ENCODE measurements around the gene PITRM1. TPM values are rescaled to one million over a fixed set of nuclear protein-coding genes. Genes with fewer than 3 reads are reported as not detected.

PITRM1 gene
- polyA plus RNA-seq, 1 of the 3 experiments (the other 2 are of a cell fraction), result 79.6 TPM

DNA sequence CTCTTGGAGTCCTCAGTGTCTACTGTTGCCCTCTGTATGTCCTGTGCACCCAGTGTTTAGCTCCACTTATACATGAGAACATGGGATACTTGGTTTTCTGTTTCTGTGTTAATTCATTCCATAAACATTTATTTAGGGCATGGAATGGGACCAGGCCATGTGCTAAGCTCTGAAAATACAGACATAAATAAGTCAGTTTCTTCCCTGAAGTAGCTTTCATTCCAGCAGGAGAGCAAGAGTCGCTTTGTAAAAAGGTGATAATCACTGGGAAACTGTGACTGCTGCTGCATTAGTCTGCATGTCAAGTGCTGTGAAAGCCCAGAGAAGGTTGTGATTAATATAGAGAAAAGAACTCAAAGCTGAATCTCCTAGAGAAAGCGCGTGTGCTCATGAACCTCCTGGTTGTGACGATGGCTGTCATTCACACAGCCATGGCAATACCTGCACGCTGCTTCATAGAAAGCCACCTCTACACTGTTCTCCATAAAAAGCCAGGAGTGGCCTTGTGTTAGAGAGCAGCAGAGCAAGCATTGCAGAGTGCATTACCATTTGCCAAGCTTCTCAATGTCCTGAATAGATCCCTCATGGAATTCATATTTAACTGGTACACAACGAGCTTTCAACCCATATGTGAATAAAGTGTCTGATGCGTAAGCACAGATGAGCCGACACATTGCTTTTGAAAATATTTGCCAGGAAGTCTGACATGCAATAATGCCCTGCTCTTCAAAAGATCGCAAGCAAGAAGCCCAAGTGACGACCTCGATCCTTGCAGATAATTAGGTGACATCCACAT is 30.6 kb upstream of the PITRM1 start:
- H3K4me2 ChIP-seq, result no peak overlapping the region
- no peaks in the 10 kb centered on the region for H3K27me3 ChIP-seq (ENCODE audit: insufficient read depth)
- ChIA-PET POLR2A (no interaction called here), CTCF (interaction anchor here (0.7 to 1.4 kb wide), 3 partner anchors 10 to 1567 kb away, joined by 3 to 4 read pairs (median 3); no protein-coding TSS in a partner anchor)
- H3K9me3 ChIP-seq, result no peaks in the 10 kb centered on the region
- H3K9me2 ChIP-seq, result no peaks in the 10 kb centered on the region
- TF ChIP-seq EP300 (IDR thresholded peaks at IDR 0.05; ENCODE audit: borderline replicate concordance in 1 of 2, low read depth in 1 of 2, low read length in 1 of 2) (no peak), GABPA (IDR thresholded peaks at IDR 0.05; ENCODE audit: low read depth) (no peak), GATA2 (CRISPR knock-in tag; IDR thresholded peaks at IDR 0.05) (no peak), ELF1 (IDR thresholded peaks at IDR 0.05) (no peak), MEF2A (IDR thresholded peaks at IDR 0.05; ENCODE audit: borderline replicate concordance, low read depth) (no peak), USF2 (IDR thresholded peaks at IDR 0.05; ENCODE audit: borderline replicate concordance, low read depth, low read length) (no peak), RAD21 (IDR thresholded peaks at IDR 0.05; ENCODE audit: low read length) (no peak), NFIC (IDR thresholded peaks at IDR 0.05; ENCODE audit: borderline replicate concordance) (no peak)
- H3K4me3 ChIP-seq (ENCODE audit: low read depth in 2 of 2, low read length in 1 of 2), result no peak overlapping the region
- H3K4me1 ChIP-seq (ENCODE audit: control insufficient read depth in 1 of 2, insufficient read depth in 2 of 2, low read depth in 1 of 2, low read length in 1 of 2), result 0 out of 4 replicates have a peak, but pooled peaks cover 0 to 1% of the 10 kb centered on the region in 2 experiments
- no peaks in the 10 kb centered on the region for H3K36me3 ChIP-seq (replicated peaks in 1 of 2; ENCODE audit: control insufficient read depth in 1 of 2, insufficient read depth in 2 of 2, low read length in 1 of 2)
- H3K27ac ChIP-seq (ENCODE audit: low read depth in 2 of 2, low read length in 1 of 2), result no peak overlapping the region
- H3K9ac ChIP-seq, result no peak overlapping the region
- 90% methylated on average over 9 of the region's 11 CpGs for WGBS (ENCODE audit: low lambda C conversion rate)
- no peaks in the 10 kb centered on the region for H4K20me1 ChIP-seq (ENCODE audit: insufficient read depth)
- H3K79me2 ChIP-seq (ENCODE audit: insufficient read depth), result no peaks in the 10 kb centered on the region
- peaks cover 6% of the 10 kb centered on the region for H3F3A ChIP-seq (replicated peaks; ENCODE audit: insufficient read depth)
- H2AFZ ChIP-seq (ENCODE audit: low read depth), result no peak overlapping the region
- no peak for DNase-seq

DNA sequence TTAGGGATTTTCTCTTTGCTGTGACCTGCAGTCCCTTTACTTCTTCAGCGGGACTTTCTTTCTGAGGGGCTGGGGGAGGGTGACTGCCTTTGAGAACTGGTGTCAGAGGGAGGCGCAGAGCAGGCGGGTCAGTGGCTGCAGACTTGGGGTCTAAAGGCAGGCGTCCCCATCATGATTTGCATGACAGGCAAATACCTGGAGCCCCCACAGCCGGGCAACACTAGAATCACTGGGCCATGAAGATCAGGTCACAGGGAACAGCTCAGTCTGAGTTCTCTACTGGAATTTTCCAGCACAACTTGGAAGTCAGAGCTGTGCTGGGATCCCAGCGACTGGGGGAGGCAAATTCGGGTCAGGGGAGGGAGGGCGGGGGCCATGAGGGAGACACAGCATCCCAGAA is 29.2 kb upstream of the PITRM1 start:
- no peaks in the 10 kb centered on the region for H3K27me3 ChIP-seq (ENCODE audit: insufficient read depth)
- ChIA-PET POLR2A (no interaction called here), CTCF (no interaction called here)
- peaks cover 6% of the 10 kb centered on the region for H3F3A ChIP-seq (replicated peaks; ENCODE audit: insufficient read depth)
- no peaks in the 10 kb centered on the region for H3K79me2 ChIP-seq (ENCODE audit: insufficient read depth)
- WGBS (ENCODE audit: low lambda C conversion rate), result 73% methylated on average over 8 of the region's 8 CpGs
- no peak overlapping the region for H3K9ac ChIP-seq
- no peaks in the 10 kb centered on the region for H3K9me3 ChIP-seq
- no peaks in the 10 kb centered on the region for H3K9me2 ChIP-seq
- no peak overlapping the region for H3K4me3 ChIP-seq (ENCODE audit: low read depth in 2 of 2, low read length in 1 of 2)
- H2AFZ ChIP-seq (ENCODE audit: low read depth), result no peak overlapping the region
- H4K20me1 ChIP-seq (ENCODE audit: insufficient read depth), result no peaks in the 10 kb centered on the region
- no peaks in the 10 kb centered on the region for H3K36me3 ChIP-seq (replicated peaks in 1 of 2; ENCODE audit: control insufficient read depth in 1 of 2, insufficient read depth in 2 of 2, low read length in 1 of 2)
- no peak overlapping the region for H3K4me2 ChIP-seq
- no peak overlapping the region for H3K27ac ChIP-seq (ENCODE audit: low read depth in 2 of 2, low read length in 1 of 2)
- no peak for DNase-seq
- peaks cover 10 to 11% of the 10 kb centered on the region in 2 experiments for H3K4me1 ChIP-seq (ENCODE audit: control insufficient read depth in 1 of 2, insufficient read depth in 2 of 2, low read depth in 1 of 2, low read length in 1 of 2)
- TF ChIP-seq FOSL2 (IDR thresholded peaks at IDR 0.05; ENCODE audit: borderline replicate concordance, low read depth) (no peak), GABPA (IDR thresholded peaks at IDR 0.05; ENCODE audit: low read depth) (no peak), RFX5 (IDR thresholded peaks at IDR 0.05; ENCODE audit: low read length) (no peak), MXI1 (IDR thresholded peaks at IDR 0.05; ENCODE audit: low read depth, low read length) (no peak), EP300 (IDR thresholded peaks at IDR 0.05; ENCODE audit: borderline replicate concordance in 1 of 2, low read depth in 1 of 2, low read length in 1 of 2) (no peak), PBX3 (IDR thresholded peaks at IDR 0.05) (no peak), CHD2 (IDR thresholded peaks at IDR 0.05; ENCODE audit: low read length, partially characterized antibody) (no peak), REST (IDR thresholded peaks at IDR 0.05; ENCODE audit: low read depth, low read length) (no peak), EZH2phosphoT487 (IDR thresholded peaks at IDR 0.05; ENCODE audit: borderline replicate concordance, low read depth) (no peak), RAD21 (IDR thresholded peaks at IDR 0.05; ENCODE audit: low read length) (no peak)
- TF ChIP-seq, protein P1, sequence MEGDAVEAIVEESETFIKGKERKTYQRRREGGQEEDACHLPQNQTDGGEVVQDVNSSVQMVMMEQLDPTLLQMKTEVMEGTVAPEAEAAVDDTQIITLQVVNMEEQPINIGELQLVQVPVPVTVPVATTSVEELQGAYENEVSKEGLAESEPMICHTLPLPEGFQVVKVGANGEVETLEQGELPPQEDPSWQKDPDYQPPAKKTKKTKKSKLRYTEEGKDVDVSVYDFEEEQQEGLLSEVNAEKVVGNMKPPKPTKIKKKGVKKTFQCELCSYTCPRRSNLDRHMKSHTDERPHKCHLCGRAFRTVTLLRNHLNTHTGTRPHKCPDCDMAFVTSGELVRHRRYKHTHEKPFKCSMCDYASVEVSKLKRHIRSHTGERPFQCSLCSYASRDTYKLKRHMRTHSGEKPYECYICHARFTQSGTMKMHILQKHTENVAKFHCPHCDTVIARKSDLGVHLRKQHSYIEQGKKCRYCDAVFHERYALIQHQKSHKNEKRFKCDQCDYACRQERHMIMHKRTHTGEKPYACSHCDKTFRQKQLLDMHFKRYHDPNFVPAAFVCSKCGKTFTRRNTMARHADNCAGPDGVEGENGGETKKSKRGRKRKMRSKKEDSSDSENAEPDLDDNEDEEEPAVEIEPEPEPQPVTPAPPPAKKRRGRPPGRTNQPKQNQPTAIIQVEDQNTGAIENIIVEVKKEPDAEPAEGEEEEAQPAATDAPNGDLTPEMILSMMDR (IDR thresholded peaks at IDR 0.05), result no peak
- TF ChIP-seq, protein P2, sequence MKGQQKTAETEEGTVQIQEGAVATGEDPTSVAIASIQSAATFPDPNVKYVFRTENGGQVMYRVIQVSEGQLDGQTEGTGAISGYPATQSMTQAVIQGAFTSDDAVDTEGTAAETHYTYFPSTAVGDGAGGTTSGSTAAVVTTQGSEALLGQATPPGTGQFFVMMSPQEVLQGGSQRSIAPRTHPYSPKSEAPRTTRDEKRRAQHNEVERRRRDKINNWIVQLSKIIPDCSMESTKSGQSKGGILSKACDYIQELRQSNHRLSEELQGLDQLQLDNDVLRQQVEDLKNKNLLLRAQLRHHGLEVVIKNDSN (IDR thresholded peaks at IDR 0.05; ENCODE audit: borderline replicate concordance, low read depth), result no peak
